ENCODE results near the gene SLC39A11.

DNA sequence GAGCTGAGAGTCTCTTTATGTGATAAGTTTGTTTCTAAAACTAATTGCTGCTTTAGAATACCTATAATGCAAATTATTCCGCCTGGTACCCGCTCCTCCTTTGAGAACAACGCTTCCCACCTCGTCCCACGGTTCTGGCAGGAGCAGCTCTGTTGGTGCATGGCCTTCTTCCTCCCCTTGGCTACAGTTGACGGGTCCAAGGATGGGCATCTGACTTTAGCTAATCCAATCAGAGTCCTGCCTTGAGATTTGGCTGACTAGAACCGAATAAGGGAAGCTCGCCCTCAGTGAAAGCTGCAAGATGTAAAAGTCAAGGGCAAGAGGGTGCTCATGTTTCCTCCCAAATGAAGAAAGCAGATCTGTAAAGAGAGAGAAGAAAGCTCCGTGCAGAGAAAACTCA, 481.3 kb downstream of the SLC39A11 start:
- TF ChIP-seq POLR2AphosphoS5 (IDR thresholded peaks at IDR 0.05; ENCODE audit: low read depth, low read length) (no peak), POU2F2 (IDR thresholded peaks at IDR 0.05; ENCODE audit: low read depth, low read length) (no peak), TAF1 (IDR thresholded peaks at IDR 0.05; ENCODE audit: low read depth, low read length) (no peak), POLR2A (IDR thresholded peaks at IDR 0.05; ENCODE audit: low read depth, low read length) (no peak), PAX5 (IDR thresholded peaks at IDR 0.05; ENCODE audit: insufficient read depth, low read length, severe bottlenecking) (no peak), SPI1 (IDR thresholded peaks at IDR 0.05; ENCODE audit: low read depth, low read length) (no peak)

Measured in GM12891 (cell line).